CD4-positive, alpha-beta T cell treated with Interleukin-6 at 100 ng/mL for 8 hours (primary cell): Measurements from ENCODE around the gene EML6.
"Not testable (repeated sequence)": the region's sequence is repeated elsewhere in the genome, so short reads cannot be mapped to it uniquely, and the experiment has no call there.

Experiments
- DNase-seq: peaks from one replicate; pipeline ENCODE4 v3.0.0-alpha.2; 2020; ENCODE audit warnings: mixed read lengths, low spot score

EML6 gene

DNA sequence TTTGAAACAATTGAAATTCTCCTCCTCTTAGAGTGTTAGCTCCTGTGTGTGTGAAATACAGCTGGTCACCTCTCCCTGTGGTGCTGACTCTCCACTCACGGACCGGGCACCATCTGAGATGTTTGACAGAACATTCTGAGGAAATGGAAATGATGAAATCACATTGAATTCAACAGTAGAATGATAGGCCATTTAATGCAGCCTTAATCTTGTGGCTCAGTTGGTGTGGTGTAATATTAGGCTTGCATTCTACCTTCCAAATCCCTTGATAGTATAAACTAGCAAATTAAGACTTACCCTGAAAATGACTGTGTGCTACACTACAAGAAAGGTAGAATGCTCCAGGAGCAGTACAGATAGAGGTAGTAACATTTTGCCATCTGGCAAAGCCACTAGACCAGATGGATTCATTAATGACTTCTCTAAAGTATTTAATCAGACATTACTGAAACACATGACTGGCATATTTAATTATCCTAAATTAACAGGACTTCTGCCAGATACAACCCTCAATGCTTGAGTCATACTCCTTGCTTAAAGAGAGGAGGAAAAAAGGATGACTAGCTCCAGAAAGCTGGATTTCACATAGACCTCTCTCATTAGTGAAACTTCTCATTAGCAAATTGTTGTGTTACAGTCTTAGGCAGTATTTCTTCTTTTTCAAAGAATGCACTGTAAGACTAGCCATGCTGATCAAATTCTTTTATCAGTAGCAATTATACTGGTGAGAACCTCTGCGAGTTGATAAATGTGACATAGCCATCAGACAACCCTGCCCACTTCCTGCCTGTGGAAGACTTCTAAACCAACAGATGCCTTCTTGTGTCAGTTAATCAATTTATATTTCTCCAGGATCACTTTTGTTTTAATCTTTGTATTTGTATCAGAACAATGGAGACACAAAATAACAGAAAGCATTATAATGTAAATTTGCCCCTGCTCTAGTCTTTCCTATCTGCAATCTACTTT lies 80.6 kb downstream of the EML6 start:
- DNase-seq = no peak

DNA sequence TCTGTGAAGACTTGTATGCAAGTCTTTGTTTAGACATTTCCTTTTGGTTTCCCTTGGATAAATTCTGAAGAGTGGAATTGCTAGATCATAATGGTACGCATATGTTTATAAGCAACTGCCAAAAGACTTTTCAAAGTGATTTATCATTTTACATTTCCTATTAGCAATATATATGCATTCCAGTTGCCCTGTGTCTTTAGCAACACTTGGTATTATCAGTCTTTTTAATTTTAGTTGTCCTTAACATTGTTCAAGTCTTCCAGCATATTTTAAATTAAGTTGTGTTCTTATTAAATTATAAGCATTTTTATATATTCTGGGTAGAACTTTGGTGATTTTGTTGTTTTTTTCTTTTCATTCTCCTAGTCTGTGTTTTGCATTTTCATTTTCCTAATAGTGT lies 81.8 kb downstream of the EML6 start:
- DNase-seq = no peak

DNA sequence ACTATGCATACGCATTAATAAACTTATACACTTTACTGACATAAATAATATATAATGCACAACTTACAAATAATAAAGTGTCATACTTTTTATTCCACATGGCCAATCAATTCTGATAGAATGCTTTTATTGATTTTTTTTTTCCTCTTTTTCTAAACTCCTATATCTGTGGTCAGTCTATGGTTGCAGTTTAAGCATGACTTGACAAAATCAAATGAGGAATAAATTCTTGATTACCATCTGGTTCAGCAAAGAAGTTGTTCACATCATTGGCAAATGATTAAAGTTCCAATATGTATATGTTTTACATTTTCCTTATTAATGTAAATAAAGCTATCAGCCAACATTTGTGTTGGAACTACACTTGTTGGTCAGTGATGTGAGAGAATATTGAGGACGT lies 83.5 kb downstream of the EML6 start:
- DNase-seq = no peak

DNA sequence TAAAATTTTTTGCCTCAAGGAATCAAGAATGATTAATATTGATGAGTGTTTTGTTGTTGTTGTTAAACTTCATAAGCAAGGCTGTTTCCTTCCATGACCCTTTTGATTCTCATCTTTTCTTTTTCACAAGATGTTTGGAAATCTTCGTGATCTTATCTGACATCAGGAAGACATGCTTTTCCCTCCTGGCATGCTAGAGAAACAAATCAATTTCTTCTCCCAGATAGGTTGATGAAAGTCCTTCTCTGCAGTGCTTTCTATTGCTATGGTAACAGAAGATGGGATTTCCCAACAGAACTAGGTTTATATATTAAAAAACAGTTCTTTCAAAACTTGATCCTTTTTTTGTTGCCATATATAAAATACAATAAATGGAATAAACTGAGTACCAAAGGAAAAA lies 85.2 kb downstream of the EML6 start:
- DNase-seq = no peak

DNA sequence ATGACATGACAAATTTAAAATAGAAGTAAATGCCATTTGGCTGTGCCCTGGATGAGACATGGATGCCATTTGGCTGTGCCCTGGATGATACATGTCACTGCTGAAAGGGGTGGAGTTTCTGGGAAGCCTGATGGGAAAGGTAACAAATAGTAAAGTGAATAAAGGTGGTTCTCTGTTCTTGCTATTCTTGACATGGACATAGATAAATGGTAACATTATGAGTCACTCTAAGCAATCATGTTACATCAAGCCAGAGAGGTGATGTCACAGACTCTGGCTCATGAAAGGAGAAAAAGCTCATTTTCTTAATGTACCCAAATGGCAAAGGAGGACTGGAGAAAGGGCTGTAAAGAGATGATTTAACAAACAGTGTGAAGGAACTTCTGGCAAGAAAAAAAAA lies 86.4 kb downstream of the EML6 start:
- no peak for DNase-seq

DNA sequence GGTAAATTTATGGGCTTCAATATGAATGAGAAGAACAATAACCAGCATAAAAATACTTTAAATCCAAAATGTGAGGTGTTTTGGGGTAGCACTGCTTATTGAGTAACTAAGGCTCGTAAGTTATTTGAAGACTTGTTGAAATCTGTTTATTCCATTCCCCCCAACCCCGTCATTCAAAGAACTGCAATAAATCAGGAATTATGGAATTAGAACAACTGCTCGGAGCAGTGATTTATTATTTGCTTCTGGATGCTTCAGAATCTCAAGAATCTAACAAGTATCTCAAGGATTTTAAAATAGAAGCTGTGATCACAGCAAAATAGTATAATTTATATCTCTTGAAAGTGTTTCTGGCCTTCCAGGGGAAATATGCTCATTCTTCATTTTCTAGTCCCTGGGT lies 86.8 kb downstream of the EML6 start:
- no peak for DNase-seq

DNA sequence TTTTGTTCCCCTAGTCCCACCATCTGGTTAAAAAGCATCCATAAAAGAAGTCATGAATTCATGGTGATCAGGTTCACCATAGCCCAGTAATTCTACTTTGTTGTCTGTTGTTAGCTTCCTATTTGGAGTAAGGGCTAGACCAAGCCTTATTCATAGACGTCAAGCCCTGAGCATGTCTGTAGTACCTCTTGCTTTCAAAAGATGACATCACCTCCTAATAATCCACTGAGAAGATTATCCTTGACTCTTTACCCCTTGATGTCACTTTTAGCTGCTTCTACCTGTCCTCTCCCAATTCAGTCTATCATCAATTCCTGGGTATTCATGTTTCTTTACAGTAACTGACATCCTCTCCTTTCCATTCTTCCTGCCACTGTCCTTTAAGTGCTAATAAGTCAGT lies 90.1 kb downstream of the EML6 start:
- DNase-seq = no peak

DNA sequence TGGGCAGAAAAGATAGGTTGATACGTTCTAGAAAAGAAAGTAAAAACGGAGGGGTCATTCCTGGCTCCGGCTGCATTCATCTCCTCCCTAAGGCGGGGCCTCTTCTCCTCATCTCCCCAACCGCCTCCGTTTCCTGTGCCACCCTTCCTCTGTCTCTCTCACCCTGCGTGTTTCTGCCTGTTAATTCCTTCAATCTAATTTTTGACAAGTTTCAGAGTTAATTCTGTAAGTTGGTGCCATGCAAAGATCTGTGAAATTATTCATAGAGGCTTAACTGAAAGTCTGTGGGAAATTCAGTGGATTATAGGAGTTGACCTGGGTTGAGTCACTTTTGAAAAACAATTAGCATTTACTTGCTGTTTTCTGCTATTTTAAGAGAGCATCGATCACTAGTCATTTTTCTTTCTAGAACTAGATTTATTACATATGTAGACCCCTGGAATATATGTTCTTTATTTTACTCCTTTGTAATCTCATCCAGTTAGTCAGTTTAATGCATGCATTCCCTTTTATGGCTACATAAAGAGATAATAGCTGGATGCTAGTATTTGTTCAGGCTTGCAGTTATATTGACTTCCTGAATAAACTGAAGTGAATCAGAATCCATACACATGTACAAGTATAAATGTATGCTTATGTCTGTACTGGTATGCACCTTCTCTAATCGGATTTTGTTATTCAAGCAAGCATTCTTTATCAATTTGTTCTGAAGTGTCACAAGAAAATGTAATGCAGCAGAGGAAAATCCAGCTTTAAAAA lies 91.1 kb downstream of the EML6 start:
- no peak for DNase-seq

DNA sequence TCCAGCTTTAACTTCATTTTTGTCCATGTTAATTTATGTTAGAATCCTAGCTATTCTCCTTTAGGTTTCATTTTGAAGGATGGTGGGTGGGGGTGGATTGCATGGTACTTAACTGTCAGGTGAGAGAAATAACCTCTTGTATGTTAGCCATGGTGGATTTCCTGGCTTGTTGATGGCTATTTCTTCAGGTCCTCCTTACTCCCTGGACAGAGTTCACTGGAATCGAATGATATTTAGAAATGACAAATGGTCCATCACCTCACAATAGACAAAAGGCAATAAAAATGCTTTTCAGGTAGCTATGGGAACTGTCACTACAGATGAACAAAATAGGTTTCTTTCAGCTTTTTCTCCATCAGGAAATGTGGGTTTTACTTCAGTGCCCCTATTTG lies 91.7 kb downstream of the EML6 start:
- no peak for DNase-seq

DNA sequence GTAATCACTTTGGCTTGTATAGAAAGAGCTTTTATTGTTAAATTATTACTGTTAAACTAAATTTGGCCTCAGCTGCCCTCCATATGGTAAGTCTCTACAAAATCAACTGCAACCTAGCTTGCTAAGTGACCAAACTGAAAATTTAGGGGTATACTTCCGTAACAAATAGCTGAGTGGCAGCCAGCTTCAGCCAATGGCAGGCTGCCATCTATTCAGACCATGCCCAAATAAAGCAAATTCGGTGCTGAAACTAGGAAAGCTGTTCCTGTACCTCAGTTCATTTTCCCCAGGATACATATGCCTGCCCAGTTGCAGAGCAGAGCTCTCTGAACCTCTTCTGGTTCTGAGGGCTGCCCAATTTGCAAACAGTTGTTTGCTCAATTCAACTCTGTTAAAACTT lies 94.8 kb downstream of the EML6 start:
- DNase-seq = no peak

DNA sequence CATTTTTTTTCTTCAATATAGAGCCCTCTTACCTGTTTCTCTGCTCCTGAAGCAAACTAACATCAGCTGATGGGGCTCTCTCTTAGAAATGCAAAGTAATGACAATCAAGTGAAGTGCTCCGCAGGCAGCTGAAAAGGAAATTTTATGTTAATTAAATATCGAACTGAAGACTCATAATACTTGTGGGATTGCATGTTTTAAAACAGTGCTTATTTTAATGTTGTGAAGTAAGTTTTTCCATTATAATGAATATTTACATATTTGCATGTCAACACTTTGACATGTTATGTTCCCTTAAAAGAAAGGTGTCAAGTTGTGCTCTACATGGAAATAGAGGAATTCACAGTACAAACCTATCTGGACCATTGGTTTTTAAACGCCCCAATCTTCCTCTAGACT lies 97.1 kb downstream of the EML6 start:
- no peak for DNase-seq

DNA sequence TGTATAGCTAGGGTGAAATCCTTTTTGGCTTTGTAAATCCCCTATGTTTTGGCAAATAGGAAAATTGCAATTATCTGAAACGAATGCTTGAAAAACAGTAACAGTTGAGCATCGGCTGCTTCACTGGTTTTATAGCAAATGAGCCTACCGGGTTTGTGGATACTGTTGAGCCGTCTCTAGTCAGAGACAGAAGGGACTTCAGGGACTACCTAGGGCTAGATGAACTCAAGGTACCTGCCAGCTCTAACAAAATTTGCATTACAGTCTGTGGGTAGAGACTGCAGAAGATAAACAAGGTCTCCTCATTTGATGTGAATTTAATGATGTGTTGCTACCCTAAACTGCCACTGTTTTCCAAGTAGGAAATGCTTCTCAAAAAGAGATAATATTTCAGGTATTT lies 101.1 kb downstream of the EML6 start:
- DNase-seq = no peak

DNA sequence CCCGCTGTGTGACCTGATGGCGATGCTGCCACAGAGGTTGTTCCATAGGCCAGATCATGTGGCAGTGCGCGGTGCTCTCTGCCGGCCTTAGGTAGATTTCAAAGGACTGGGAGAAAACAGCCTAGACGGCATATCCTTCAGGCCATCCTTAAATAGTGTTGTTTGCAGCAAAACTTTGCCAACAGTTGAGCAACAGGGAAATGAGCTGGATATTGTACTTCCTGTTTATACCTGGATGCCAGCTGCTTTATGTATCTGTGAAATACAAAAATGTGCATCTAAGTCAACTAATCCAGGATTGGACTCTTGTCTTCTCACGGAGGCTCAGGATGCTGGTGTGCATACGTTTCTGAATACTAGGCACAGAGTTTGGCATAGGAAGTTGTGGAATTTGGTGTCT lies 107.1 kb downstream of the EML6 start:
- no peak for DNase-seq

DNA sequence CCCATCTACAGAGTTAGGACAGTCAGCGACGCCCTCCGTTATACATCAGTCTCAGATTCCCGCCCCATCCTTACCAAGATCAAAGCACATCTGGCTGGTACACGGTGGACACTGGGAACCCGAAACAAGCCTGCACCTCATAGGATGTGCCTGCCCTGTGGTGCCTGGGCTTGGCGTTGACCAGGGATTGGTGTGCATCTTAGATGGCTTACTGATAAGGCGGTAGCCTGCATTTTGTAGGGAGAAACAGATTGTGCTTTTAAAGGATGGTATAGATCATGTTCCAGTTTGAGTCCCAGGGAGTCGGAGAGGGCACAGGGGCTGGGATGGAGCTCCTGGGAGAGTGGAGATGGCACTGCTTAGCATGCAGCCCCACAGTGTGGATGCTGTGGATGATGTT lies 108.0 kb downstream of the EML6 start:
- no peak for DNase-seq

DNA sequence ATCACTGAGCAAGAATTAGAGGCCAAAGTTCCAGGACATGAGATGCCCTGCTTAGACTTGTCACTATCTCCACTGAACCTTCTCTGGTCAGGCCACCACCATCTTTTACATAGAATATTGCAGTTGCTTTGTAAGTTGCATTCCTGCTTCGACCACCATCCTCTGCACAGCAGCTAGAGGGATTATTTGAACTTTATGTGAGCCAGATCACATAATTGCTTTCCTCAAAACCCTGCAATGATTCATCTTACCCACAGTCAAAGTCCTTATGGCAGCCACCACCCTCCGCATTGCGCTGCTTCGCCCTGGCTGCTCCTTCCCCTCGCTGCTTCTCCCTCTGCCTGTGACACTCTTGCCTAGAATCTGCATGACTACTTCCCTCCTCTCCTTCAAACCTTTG lies 111.3 kb downstream of the EML6 start:
- no peak for DNase-seq

DNA sequence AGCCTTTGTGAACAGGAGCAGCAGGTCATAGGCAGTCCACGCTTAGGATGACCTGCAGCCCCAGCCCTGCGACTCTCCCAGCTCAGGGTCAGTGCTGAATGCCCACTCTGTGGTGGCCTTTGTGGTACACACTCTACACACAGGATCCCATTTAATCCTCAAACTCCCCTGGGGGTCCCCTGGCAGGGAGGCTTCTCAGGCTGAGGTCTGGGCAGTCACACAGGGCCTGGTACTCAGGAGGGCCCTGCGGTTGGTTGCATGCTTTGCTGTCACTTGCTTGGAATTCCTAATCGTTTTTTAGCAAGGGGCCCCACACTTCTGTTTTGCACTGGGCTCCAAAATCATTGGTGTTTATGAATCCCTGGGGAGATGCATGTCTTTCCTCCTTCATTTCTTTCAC lies 113.0 kb downstream of the EML6 start:
- no peak for DNase-seq

DNA sequence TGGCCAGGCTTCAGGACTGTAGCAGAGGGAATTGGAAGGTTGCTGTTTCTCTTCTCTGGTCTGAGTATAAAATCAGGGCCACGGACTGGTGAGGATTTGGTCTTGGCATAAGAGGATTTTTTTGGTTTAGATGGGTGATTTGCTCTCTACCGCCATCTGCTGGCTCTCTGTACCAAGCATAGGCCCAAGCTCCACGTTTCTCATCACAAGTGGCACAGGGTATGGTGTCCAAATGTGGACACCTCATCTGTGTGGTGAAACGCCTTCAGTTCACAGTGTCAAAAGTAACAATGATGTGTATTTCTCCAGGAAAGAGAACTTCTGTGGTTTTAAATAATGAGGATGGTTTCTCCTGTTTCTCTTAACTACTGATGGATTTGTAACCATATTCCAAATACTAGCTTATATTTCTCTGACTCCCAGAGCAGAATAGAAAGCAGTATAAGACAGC lies 115.1 kb downstream of the EML6 start:
- peak; percentile 53 for DNase-seq

DNA sequence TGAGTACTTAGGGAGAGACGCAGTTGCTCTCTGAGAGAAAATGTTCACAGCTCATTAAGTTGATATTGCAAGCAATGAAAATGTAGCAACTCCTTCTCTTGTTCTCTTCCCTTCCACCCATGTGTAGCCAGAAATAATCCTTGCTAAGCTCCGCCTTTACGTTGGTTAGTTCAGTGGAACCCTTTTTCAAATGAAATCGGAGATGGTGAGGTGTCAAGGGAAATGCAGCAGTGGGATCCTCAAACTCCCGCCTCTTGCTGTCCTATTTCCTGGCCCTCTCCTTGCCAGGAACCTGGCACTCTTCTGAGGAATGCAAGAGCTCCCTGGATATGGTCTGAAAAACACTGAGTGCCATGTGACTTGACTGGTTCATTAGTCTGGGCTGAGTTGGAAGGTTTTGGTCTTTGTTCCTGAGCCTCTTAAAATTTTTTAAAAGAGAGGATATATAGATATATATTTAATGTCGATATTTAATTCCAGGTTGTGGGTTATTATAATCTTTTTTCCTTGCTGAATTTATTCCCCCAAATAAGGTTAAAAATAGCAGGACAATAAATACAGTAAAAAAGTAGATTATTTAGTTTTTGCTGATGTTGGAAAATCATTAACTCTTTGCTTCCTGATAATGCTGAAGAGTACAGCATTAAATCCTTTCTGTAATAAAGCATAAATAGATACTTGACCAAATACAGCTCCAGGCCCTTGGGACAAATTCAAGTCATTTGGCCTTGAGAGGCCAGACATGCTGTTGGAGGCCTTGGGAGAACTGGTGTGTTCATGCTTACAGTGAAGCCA lies 116.2 kb downstream of the EML6 start:
- DNase-seq = no peak

DNA sequence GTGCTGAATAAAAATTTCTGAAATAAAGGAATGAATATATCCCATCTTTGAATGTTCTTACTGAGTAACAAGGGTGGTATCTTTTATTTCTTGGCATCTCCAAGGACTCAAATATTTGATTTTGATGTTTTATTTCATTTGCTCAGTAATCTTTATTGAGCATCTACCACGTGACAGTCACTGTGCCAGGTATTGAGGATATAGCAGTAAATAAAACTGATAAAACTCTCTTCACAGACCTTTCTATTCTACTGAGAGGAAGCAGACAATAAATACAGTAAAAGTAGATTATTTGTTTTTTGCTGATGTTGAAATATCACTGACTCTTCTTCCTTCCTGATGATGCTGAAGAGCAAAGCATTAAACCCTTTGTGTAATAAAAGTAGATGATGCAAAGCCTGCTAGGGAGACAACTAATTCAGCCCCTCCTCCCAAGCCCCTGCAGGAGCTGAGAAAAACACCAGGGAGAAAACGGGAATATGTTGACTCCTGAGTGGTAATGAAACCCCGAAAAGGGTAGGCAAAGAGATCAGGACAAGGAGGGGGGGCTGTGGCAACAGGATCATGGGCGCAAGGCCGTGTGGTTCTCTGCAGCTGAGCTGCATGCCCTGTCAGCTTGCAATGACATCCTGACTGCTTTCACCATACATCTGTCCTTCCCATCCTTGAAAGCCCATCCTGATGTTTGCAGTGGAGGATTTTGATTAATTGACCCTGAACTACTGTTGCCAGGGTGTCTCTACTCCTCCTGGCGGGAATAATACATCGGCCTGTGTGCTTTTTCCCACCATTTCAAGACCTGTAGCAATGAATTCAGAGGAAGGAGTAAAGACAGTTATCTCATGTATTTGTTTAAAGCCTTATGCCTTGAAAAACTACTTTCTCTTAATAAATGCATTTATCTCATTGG lies 117.4 kb downstream of the EML6 start:
- no peak for DNase-seq

DNA sequence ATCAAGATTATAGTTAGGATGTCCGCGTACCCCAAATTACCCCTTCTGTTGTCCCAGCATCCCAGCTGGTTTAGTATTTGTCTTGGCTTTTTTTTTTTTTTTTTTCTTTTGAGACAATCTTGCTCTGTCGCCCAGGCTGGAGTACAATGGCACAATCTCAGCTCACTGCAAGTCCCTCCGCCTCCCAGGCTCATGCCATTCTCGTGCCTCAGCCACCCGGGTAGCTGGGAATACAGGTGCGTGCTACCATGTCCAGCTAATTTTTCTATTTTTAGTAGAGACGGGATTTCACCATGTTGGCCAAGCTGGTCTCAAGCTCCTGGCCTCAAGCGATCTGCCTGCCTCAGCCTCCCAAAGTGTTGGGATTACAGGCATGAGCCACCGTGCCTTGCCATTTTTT lies 118.0 kb downstream of the EML6 start:
- not testable (repeated sequence) for DNase-seq

DNA sequence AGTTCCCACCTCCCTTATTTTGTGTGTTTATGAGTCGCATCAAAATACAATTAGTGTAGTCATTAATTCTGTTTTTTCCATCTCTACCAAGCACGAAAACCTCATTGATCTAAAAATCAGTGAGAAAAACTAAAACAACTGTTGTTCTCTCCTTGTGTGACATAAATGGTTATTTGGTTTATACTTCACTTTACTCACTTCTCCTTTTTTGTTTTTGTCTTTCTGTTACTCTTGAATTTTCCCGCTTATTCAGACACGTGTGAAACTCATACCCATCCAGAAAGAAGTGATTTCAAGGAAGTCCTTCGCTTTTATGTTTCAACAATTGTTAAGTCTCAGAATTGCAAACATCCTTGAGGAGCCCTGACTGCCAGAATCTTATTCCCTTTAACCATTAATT lies 121.6 kb downstream of the EML6 start:
- DNase-seq = no peak
